ENCODE measurements around the gene MRPL34.

MRPL34 gene

GRCh38 chr19:17303167-17303939, 2.3 kb upstream of the MRPL34 start, which contains the start of gene ABHD8:
Gene ABHD8 (minus strand): TSS chr19:17303425. CDS start chr19:17301616, 1,809 bp downstream.
- H3K4me2 ChIP-seq (ENCODE audit: low read length), result peak within 1 kb of the TSS; percentile 96
- no peaks in the 10 kb centered on the region for H3K36me3 ChIP-seq (ENCODE audit: insufficient read depth, low read length)
- peaks cover 35% of the 10 kb centered on the region for H3K4me1 ChIP-seq (ENCODE audit: control insufficient read depth, insufficient read depth, low read length)
- no peaks in the 10 kb centered on the region for H3K9me3 ChIP-seq (replicated peaks; ENCODE audit: low read length)
- peak within 1 kb of the TSS; percentile 71 for H3K9ac ChIP-seq (ENCODE audit: low read depth, low read length)
- H3K27me3 ChIP-seq (ENCODE audit: control insufficient read depth, insufficient read depth, low read length), result no peaks in the 10 kb centered on the region
- H3K4me3 ChIP-seq (ENCODE audit: low read length), result peak within 1 kb of the TSS; percentile 81

DNA sequence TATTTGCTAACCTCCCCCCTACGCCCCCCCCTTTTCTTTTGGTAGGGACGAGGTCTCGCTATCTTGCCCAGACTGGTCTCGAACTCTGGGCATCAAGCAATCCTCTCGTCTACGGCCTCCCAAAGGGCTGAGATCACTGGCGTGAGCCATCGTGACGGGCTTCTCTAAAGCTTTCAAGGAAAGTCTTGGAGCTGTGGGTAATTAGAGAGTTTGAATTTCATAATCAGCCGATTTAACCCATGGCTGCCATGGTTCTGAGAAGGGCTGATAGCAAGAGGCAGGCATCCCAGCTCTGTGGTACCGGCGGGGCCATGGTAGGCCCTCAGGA, 1.8 kb upstream of the MRPL34 start:
- H3K4me1 ChIP-seq (ENCODE audit: control insufficient read depth, insufficient read depth, low read length), result peaks cover 35% of the 10 kb centered on the region
- no peak overlapping the region for H3K9ac ChIP-seq (ENCODE audit: low read depth, low read length)
- no peaks in the 10 kb centered on the region for H3K36me3 ChIP-seq (ENCODE audit: insufficient read depth, low read length)
- peak overlapping the region; percentile 46 for H3K4me3 ChIP-seq (ENCODE audit: low read length)
- H3K9me3 ChIP-seq (replicated peaks; ENCODE audit: low read length), result no peaks in the 10 kb centered on the region
- H3K4me2 ChIP-seq (ENCODE audit: low read length), result peak overlapping the region; percentile 96
- H3K27me3 ChIP-seq (ENCODE audit: control insufficient read depth, insufficient read depth, low read length), result no peaks in the 10 kb centered on the region

- Histone ChIP-seq H3K9me3 (replicated peaks; ENCODE audit: low read length) (no peaks in the 10 kb centered on the region), H3K4me3 (ENCODE audit: low read length) (no peak overlapping the region), H3K9ac (ENCODE audit: low read depth, low read length) (no peak overlapping the region), H3K36me3 (ENCODE audit: insufficient read depth, low read length) (no peaks in the 10 kb centered on the region), H3K4me1 (ENCODE audit: control insufficient read depth, insufficient read depth, low read length) (peaks cover 35% of the 10 kb centered on the region), H3K4me2 (ENCODE audit: low read length) (peak overlapping the region; percentile 97), H3K27me3 (ENCODE audit: control insufficient read depth, insufficient read depth, low read length) (no peaks in the 10 kb centered on the region)
Observed at GRCh38 chr19:17304386-17305215, 1.1 kb upstream of the MRPL34 start.

DNA sequence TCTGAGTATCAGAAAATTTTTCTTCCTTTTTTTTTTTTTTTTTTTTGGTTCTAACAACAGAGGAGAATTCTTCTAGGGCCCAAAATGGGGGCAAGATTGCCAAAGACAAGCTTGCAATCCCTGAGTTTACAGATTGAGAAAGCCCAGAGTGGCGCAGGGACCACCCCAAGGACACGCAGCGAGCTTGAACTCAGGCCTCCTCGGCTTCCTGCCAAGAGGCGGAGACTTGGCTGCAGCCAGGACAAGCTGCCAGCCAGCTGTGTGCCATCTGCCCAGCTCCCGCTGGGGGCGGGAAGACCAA, 506 bp upstream of the MRPL34 start:
- H3K36me3 ChIP-seq (ENCODE audit: insufficient read depth, low read length), result no peaks in the 10 kb centered on the region
- no peaks in the 10 kb centered on the region for H3K27me3 ChIP-seq (ENCODE audit: control insufficient read depth, insufficient read depth, low read length)
- H3K4me3 ChIP-seq (ENCODE audit: low read length), result peak overlapping the region; percentile 83
- peaks cover 36% of the 10 kb centered on the region for H3K4me1 ChIP-seq (ENCODE audit: control insufficient read depth, insufficient read depth, low read length)
- H3K9ac ChIP-seq (ENCODE audit: low read depth, low read length), result no peak overlapping the region
- no peaks in the 10 kb centered on the region for H3K9me3 ChIP-seq (replicated peaks; ENCODE audit: low read length)
- H3K4me2 ChIP-seq (ENCODE audit: low read length), result peak overlapping the region; percentile 97

GRCh38 chr19:17306285-17306714, 628 bp downstream of the MRPL34 start:
- H3K36me3 ChIP-seq (ENCODE audit: insufficient read depth, low read length), result no peaks in the 10 kb centered on the region
- peak overlapping the region; percentile 83 for H3K4me3 ChIP-seq (ENCODE audit: low read length)
- H3K9ac ChIP-seq (ENCODE audit: low read depth, low read length), result peak overlapping the region; percentile 81
- peaks cover 44% of the 10 kb centered on the region for H3K4me1 ChIP-seq (ENCODE audit: control insufficient read depth, insufficient read depth, low read length)
- H3K27me3 ChIP-seq (ENCODE audit: control insufficient read depth, insufficient read depth, low read length), result no peaks in the 10 kb centered on the region
- H3K4me2 ChIP-seq (ENCODE audit: low read length), result peak overlapping the region; percentile 97
- H3K9me3 ChIP-seq (replicated peaks; ENCODE audit: low read length), result no peaks in the 10 kb centered on the region

- no peak overlapping the region for H3K4me3 ChIP-seq (ENCODE audit: low read length)
- peaks cover 47% of the 10 kb centered on the region for H3K4me1 ChIP-seq (ENCODE audit: control insufficient read depth, insufficient read depth, low read length)
- no peak overlapping the region for H3K9ac ChIP-seq (ENCODE audit: low read depth, low read length)
- no peak overlapping the region for H3K4me2 ChIP-seq (ENCODE audit: low read length)
- no peaks in the 10 kb centered on the region for H3K27me3 ChIP-seq (ENCODE audit: control insufficient read depth, insufficient read depth, low read length)
- peaks cover 14% of the 10 kb centered on the region for H3K36me3 ChIP-seq (ENCODE audit: insufficient read depth, low read length)
- H3K9me3 ChIP-seq (replicated peaks; ENCODE audit: low read length), result no peaks in the 10 kb centered on the region
Observed at GRCh38 chr19:17307876-17308377, 2.3 kb downstream of the MRPL34 start.

DNA sequence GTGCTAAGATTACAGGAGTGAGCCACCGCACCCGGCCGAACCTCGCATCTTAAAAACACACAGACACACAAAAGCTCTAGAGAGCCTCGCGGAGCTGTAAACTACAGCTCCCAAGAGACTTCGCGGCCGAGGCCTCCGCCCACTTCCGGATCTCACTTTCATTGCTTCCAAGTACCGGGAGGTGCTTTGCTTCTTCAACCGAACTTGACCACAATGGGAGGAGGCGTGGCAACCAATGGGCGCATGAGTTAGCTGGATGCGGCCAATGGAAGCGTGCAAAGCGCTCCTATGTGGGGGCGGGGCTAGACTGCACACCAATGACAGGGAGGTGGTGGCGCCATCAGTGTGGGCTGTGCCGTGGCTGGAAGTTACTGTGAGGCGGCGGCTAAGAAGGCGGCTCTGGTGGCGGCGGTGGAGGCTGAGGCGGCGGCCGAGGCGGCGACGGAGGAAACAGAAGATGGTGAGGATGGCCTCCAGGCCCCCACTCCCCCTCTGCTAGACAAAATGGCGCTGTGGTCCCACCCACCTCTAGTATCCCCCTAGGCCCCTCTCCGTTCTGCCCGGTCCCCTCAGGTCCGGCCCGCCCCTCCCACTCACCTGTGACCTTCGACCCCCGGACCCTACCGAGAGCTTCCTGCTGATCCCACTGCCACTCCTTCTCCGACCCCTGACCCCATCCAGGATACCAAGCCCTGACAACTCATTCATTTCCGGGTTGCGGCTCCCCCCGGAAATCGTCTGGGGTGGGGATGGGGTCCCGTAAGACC, 3.7 kb downstream of the MRPL34 start, which contains the start of gene DDA1:
TSS of gene DDA1 (plus strand) at position 366 of the 767 bp plus-strand sequence. CDS start at position 458, 92 bp downstream.
- H3K36me3 ChIP-seq (ENCODE audit: insufficient read depth, low read length), result peaks cover 24% of the 10 kb centered on the region
- H3K4me2 ChIP-seq (ENCODE audit: low read length), result peak within 1 kb of the TSS; percentile 94
- no peaks in the 10 kb centered on the region for H3K27me3 ChIP-seq (ENCODE audit: control insufficient read depth, insufficient read depth, low read length)
- H3K9me3 ChIP-seq (replicated peaks; ENCODE audit: low read length), result no peaks in the 10 kb centered on the region
- peak within 1 kb of the TSS; percentile 95 for H3K4me3 ChIP-seq (ENCODE audit: low read length)
- H3K9ac ChIP-seq (ENCODE audit: low read depth, low read length), result peak within 1 kb of the TSS; percentile 98
- peaks cover 36% of the 10 kb centered on the region for H3K4me1 ChIP-seq (ENCODE audit: control insufficient read depth, insufficient read depth, low read length)

DNA sequence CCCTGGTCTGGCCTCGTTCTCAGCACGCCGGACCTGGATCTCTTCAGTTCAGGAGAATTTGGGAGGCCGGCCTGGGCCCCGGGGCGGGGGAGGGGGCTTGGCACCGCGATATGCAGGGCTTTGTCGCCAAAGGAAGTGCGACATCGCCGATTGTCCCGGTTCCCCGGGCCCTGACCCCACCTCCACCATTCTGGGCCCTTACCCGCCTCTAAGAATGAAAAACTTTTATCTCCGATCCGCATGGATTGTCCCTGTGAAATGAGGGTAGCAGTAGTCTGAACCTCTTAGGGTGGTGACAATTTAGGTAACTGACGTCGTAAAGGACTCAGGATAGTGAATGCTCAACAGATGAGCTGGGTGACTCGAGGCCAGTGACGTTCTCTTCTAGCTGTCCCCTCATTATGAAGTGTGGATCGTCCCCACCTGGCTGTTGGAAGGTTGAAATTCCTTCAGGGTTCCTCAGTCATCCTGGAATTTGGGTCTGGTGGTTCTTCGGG, 4.3 kb downstream of the MRPL34 start:
- Histone ChIP-seq H3K9ac (ENCODE audit: low read depth, low read length) (peak overlapping the region; percentile 98), H3K27me3 (ENCODE audit: control insufficient read depth, insufficient read depth, low read length) (no peaks in the 10 kb centered on the region), H3K4me2 (ENCODE audit: low read length) (peak overlapping the region; percentile 94), H3K9me3 (replicated peaks; ENCODE audit: low read length) (no peaks in the 10 kb centered on the region), H3K4me3 (ENCODE audit: low read length) (peak overlapping the region; percentile 95), H3K36me3 (ENCODE audit: insufficient read depth, low read length) (peaks cover 30% of the 10 kb centered on the region), H3K4me1 (ENCODE audit: control insufficient read depth, insufficient read depth, low read length) (peaks cover 29% of the 10 kb centered on the region)

DNA sequence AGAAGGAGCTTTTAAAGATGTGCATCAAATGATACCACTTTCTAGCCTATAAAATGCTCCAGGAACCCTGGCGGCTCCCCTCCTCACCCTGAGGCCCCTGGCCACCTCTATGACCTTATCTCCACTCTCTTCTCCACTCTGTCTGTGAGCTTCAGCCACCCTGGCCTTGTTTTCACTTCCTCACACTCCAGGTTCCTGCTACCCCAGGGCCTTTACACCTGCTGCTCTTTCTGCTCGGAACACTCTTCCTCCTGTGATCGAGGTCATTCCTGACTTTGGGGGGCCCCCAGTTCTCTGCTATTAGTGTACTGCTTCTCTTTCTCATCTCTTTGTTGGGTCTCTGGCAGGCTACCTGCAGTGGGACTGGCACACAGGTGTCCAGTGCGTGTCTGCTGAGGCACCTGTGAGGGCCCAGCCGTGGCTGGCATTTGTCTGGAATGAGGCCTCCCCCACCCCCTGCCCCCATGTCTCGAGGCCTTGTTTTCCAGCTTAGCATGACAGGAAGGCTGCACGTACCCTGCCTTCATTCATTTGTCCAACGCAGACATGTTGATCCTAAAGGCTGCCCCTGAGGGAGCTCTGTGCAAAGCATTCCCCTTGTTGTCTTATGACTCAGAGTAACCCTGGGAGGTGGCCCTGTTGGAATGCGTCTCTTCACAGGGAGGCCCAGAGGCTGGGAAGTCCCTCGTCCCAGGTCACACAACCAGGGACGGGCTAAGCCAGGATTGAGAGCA, 6.0 kb downstream of the MRPL34 start:
- Histone ChIP-seq H3K9ac (ENCODE audit: low read depth, low read length) (no peak overlapping the region), H3K4me2 (ENCODE audit: low read length) (peak overlapping the region; percentile 58), H3K4me1 (ENCODE audit: control insufficient read depth, insufficient read depth, low read length) (peaks cover 22% of the 10 kb centered on the region), H3K4me3 (ENCODE audit: low read length) (peak overlapping the region; percentile 29), H3K27me3 (ENCODE audit: control insufficient read depth, insufficient read depth, low read length) (no peaks in the 10 kb centered on the region), H3K36me3 (ENCODE audit: insufficient read depth, low read length) (peaks cover 39% of the 10 kb centered on the region), H3K9me3 (replicated peaks; ENCODE audit: low read length) (no peaks in the 10 kb centered on the region)

DNA sequence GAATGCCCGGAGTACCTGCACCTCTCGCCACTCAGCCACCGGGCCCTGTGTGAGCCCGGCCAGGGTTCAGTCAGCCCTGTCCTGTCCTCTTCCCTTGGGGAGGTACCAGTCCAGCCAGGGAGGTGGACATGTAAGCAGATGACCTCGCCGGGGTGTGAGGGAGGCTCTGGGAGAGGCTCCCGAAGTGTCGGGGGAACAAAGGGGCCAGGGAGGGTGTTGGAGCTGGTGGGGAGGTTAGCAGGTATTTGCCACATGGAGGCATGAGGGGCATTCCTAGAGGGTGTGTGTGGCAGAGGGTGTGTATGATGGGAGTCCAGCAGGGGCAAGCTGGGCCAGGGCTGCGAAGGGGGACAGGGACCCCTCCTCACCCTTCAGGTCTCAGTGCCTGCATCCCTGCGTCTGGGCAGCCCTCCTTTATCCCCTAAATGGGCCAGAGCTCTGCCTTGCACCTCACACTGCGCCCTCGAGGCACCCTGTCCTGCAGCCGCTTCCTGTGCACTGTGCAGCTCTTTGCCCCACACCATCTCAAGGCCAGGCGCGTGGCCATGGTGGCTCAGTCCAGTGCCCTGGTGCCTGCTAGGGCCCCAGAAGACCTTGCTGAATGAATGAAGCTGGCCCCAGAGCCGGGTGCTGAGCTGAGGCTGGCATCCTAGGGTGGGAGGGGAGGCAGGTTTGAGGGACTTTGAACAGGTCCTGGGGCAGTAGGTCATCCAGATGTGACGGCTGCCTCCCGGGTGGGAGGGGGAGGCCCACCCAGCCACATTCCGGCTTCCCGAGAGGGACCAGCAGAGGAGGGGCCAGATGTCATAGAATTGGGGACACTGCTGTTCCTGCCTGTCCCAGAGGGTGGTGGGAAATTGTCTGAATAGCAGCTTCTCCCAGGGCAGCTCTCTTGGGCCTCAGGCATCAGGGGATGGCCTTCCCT, 6.8 kb downstream of the MRPL34 start:
- Histone ChIP-seq H3K27me3 (ENCODE audit: control insufficient read depth, insufficient read depth, low read length) (no peaks in the 10 kb centered on the region), H3K36me3 (ENCODE audit: insufficient read depth, low read length) (peaks cover 39% of the 10 kb centered on the region), H3K9ac (ENCODE audit: low read depth, low read length) (no peak overlapping the region), H3K4me2 (ENCODE audit: low read length) (peak overlapping the region; percentile 58), H3K9me3 (replicated peaks; ENCODE audit: low read length) (no peaks in the 10 kb centered on the region), H3K4me1 (ENCODE audit: control insufficient read depth, insufficient read depth, low read length) (peaks cover 19% of the 10 kb centered on the region), H3K4me3 (ENCODE audit: low read length) (peak overlapping the region; percentile 29)
